ENCODE data around the gene DNAH6. TPM values are rescaled to one million over a fixed set of nuclear protein-coding genes. Genes with fewer than 3 reads are reported as not detected.

DNAH6 gene
- total and polyA plus RNA-seq, 2 of the 8 experiments (the other 6 are each of a cell fraction or from before 2014, with no cell fraction given) = 0.06 to 0.43 TPM

DNA sequence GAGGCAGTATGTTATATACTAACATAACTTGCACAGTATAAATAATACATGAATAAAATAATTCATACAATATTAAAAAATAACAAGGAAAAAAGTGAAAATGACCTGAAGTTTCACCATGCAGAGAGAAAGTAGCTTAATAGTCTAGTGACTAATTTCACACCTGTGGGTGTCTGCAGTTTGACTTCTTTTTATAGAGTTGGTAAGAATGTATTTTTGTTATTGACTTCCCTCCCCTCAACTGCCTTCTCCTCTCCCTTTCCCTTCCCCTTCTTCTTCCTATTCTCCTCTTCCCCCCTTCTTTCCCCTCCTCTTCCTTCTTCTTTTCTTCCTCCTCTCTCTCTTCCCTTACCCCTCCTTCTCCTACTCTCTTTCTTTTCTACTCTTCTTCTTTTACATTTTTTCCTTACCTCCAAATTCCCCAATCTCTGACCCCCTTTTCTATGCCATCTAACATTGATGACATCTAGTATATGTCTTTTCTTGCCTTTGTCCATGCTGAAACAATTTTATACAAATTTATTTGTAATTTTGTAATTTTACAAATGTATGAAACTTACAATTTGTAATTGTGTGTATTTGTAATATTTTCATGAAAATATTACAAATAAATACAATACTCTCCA is 3.1 kb downstream of the DNAH6 start (continued):
- TF ChIP-seq, protein P1, sequence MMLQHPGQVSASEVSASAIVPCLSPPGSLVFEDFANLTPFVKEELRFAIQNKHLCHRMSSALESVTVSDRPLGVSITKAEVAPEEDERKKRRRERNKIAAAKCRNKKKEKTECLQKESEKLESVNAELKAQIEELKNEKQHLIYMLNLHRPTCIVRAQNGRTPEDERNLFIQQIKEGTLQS (IDR thresholded peaks at IDR 0.05; ENCODE audit: insufficient read depth, low read depth, low read length) = no peak
- TF ChIP-seq POLR2A (IDR thresholded peaks at IDR 0.05; ENCODE audit: control extremely low read depth in 1 of 2, low read depth in 2 of 2, low read length in 2 of 2) (no peak), CBX8 (IDR thresholded peaks at IDR 0.05; ENCODE audit: borderline replicate concordance, low read depth, low read length) (no peak), HDAC6 (IDR thresholded peaks at IDR 0.05; ENCODE audit: low read depth, low read length) (no peak), HDAC2 (IDR thresholded peaks at IDR 0.05; ENCODE audit: borderline replicate concordance in 1 of 2, low read depth in 2 of 2, low read length in 2 of 2) (no peak), BRCA1 (IDR thresholded peaks at IDR 0.05; ENCODE audit: low read depth, low read length) (no peak)
- TF ChIP-seq, protein P2, sequence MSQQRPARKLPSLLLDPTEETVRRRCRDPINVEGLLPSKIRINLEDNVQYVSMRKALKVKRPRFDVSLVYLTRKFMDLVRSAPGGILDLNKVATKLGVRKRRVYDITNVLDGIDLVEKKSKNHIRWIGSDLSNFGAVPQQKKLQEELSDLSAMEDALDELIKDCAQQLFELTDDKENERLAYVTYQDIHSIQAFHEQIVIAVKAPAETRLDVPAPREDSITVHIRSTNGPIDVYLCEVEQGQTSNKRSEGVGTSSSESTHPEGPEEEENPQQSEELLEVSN (IDR thresholded peaks at IDR 0.05) = no peak
